Cerebellar nuclear complex (tissue), 1 donor: Measurements from ENCODE around the gene UBE2R2.
"Not testable (repeated sequence)": the region's sequence is repeated elsewhere in the genome, so short reads cannot be mapped to it uniquely, and the experiment has no call there.

Experiments
- DNase-seq, 2 experiments: peaks; one replicate each; lab custom pipeline; 2025; lab: John Stamatoyannopoulos, UW

The UBE2R2 gene

DNA sequence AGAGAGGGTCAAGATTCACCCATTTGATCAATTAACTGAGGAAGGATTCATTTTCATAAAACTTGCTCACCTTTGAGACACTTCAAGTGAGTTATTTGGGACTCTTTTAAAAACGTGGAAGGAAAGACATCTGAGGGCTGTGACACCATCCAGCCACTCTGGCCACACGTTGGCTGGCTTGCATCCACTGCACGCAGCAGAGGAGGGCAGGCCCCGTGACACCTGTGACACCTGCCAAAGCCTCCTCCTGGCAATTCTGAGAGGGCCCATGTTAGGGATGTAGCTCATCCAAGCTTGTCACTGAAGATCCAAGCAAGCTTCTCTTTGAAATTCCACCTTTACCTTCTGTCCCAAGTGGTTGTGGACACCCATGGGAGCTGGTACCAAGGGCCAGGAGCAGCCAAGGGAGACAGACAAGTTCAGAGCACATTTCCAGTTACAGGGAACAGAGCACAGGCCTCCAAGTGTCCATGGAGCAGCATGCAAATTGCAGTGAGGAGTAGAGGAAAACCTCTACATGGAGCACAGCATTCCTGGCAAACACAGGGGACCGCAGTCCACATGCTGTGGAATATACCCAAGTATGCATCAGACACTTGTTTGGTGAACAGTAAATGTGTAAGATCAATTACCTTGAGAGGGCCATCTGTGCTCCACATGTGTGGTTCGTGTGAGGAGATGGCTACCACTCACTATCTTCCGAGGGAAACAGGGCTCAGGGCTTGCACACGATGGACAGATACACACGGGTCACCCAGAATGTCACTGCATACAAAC lies 16.8 kb upstream of the UBE2R2 start:
- DNase-seq = no peak

DNA sequence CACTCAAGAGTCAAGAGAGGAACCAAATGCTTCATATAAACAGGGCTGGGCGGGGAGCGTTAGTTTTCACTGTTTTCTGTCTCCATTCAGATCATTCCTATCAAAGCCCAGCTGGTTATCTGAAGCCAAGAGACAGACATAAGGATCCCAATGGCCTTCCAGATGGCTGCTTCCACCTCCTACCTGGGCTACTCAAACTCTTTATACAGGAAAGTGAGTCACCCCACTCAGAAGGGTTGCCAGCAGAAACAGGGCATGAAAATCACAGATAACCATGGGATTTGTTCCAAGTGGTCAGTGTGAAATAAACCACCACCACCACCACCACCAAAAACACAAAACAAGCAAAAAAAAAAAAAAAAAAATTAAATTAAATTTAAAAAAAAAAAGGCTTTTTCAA lies 16.1 kb upstream of the UBE2R2 start:
- peak in 1 of 2 experiments; percentile 17 for DNase-seq

DNA sequence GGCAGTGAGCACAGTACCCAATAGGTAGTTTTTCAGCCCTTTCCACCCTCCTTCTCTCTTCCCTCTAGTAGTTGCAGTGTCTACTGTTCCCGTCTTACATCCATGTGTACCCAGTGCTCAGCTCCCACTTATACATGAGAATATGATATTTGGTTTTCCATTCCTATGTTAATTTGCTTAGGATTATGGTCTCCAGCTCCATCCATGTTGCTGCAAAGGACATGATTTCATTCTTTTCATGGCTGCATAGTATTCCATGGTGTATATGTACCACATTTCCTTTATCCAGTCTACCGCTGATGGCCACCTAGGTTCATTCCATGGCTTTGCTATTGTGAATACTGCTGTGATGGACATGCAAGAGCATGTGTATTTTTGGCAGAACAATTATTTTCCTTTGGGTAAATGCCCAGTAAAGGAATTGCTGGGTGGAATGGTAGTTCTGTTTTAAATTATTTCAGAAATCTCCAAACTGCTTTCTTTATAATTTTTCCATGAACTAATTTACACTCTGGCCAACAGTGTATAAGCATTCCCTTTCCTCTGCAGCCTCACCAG lies 14.9 kb upstream of the UBE2R2 start:
- not testable (repeated sequence) for DNase-seq

DNA sequence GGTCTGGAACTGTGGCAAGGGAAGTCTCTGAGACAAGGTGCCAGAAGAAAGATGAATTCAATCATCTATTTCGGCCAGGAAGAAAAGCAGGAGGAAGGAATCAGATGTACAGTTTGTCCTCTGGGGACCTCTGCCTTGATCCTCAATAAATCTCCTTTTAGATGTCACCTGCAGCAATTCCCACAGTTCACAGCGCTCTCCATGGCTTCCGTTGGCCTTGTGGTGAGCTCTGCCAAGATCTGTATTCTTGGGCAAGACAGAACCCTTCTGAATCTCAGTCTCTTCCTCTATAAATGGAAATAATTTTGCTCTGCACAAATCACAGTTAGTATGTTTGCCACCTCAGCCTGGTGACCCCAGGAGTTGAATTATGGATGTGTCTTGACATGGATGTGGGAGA lies 12.8 kb upstream of the UBE2R2 start:
- not testable (repeated sequence) for DNase-seq

DNA sequence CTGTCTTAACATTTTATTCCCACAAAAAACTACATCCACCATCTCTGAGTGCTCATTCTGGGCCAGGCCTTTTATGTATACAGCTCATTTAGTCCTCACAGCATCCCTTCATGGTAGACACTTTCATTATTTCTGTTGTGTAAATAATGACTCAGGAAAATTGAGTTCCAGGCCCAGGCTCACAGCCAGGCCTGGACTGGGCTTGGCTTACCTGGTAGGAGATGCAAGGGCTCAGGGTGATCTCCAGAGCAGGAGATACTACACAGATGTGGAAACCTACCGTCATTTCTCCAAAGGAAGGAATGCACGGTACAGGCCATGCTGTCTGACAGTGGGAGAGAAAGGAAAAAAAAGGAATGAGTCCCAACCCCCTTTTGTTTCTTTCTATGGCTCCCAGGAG lies 9.8 kb upstream of the UBE2R2 start:
- DNase-seq = not testable (repeated sequence)

DNA sequence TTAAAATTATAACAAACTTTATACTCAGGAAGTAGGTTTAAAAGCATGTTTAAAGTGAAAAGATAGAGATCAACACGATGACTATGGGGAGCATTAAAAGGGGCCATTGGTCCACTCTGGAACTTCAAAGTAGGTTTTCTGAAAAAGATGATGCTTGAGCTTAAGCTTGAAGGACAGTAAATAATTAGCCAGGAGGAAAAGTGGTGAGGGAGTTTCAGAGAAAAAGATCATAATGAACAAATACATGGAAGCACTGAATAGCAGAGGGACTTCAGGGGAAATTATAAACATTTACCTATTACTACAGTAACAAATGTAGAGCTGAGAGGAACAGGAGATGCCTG lies 8.0 kb upstream of the UBE2R2 start:
- DNase-seq = not testable (repeated sequence)

DNA sequence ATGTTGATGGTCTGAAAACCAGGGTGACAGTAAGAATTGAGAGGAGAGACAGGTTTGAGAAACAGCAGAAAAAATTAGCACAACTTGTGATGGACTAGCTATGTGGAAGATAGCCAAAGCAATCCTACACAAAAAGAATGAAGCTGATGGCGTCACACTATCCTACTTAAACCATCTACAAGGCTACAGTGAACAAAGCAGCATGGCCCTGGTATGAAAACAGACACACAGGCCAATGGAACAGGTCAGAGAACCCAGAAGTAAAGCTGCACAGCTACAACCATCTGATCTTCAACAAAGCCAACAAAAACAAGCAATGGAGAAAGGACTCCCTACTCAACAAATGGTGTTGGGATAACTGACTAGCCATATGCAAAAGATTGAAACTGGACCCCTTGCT lies 7.5 kb upstream of the UBE2R2 start:
- no peak for DNase-seq

DNA sequence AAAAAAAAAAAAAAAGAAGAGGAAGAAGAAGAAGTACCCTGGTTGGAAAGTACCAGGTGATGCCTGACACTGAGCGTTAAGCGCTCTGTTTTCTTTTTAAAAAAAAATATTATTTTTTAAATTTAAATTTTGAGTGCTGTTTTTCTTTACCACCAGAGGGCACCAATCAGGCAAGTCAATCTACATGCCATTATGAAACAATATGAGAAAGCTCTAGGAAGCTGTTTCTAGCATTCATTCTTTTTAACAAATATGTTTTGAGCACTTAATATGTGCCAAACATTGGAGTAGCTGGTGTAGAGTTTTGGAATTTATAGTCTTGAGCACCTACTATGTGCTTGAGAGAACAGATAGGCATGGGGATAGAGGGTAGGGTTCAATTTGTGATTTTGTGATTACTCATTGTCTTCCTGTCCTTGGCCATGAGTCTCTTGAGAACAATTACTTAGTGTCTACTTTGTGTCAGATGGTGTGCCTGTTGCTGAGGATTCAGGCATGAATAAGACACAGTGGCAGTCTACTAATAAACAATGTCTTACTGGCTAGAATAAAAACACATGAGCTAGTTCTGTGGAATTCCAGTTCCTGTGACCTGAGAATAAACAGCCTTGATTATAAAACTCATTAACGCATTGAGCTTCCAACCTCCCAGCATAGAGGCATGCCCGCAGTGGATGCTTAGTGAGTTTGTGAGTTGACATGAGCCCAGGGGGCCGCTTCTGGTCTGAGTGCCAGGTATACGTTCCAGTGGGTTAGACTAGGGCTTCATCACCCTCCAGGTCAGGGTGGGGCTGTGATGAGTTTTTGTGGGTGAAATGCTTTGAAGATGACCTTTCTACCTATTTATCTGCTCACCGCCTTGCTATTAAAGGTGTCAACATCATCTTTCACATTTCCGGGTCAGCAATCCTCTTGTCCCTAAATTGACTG lies 3.0 kb upstream of the UBE2R2 start:
- DNase-seq = no peak

DNA sequence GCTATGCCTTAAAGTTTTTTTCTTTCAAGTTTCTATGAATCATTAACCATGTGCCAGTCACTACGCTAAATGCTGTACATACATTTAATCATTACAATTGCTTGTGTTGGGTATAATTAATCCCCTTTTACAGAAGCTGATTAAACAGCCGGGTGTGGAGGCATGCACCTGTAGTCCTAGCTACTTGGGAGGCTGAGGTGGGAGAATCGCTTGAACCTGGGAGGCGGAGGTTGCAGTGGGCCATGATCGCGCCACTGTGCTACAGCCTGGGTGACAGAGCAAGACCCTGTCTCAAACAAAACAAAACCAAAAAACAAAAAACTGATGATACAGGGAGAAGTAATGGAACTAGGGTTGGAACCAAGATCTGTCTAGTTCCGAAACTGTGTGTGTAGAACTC lies 1.2 kb upstream of the UBE2R2 start:
- DNase-seq = no peak

DNA sequence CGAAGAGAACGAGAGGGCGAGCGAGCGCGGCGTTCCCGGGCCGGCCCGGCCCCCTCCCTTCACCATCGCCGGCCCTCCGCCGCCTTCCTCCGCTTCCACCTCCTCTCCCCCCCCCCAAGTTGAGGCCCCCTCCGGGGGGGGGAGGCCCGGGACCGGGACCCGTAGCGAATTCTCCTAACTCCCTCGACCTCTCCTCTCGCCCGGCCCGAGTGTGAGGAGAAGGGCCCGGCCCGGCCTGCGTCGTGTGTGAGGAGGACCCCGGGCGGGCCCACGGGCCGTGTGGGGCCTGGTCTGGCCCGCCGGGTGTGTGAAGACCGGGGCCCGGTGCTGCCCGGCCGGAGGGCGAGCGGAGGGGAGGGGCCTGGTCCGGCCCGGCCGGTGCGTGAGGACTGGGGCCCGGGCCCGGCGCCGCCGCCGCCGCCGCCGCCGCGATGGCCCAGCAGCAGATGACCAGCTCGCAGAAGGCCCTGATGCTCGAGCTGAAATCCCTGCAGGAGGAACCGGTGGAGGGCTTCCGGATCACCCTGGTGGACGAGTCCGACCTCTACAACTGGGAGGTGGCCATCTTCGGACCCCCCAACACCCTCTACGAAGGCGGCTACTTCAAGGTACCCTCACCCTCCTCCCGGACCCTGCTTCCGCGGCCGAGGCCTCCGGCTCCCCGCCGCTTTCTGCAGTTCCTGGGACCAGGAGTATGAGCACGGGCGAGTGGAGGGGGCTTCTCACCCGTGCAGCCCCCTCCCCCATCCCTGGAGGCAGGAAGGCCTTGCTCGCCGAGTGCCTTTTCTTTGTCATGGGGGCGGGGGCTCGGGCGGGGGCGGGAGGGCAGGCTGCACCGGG lies 587 bp downstream of the UBE2R2 start:
- DNase-seq = no peak

DNA sequence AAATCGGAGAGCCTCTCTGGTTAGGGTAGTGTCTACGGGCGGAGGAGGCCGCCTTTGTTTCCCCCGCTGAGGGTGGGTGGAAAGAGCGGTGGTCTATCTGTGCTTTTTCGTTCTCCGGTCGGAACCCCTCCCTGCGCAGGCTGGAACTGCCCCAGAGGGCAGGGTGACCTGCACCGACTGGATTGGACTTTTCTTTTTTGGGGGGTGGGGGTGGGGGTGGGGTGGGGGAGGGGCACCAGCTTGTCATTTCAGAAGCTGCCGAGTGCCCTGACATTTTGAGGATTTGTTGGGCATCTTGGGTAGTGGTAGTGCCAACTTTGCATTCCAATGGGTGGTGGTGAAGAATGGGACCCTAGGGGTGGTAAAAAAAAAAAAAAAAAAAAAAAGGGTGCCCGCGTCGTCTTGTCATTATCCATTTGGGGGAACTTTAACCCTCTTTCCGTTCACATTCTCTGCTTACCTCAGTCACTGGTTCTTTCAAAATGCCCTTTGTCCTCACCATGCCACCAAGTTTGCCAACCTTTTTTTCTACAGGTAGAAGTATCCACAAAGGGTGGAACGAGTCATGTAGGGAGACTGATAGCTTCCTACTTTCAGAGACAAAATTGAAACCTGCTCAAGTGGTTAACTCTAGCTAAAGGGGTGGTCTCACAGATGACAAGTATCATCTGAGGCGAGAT lies 1.3 kb downstream of the UBE2R2 start:
- DNase-seq = no peak

DNA sequence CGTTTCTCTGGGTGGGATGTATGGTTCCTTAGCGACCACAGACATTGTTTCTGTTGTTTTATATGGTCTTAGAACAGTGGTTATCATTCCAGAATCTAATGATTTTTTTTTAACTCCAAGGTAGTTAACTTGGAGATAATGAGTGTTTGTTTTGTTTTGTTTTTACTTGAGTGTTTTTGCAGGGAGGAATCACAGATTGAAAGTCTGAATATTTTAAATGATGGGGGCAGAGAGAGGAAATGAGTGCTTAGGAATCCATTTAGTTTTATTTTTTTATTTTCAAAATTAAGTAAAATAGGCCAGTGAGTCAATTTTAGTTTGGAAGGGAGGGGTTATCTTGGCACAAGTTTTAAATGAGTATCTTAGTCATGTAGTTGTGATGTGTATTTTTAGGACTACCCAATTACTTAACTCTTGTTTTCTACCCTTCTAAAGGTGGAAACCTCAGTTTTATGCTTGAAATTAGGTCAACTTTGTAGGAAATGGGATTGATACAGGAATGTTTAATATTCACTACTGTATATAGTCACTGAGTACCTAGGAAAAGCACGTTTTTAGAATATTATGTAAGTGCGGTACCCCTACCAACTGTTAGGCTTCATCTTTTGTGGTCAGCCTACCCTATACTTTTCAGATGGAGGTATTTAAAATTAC lies 2.0 kb downstream of the UBE2R2 start:
- no peak for DNase-seq

DNA sequence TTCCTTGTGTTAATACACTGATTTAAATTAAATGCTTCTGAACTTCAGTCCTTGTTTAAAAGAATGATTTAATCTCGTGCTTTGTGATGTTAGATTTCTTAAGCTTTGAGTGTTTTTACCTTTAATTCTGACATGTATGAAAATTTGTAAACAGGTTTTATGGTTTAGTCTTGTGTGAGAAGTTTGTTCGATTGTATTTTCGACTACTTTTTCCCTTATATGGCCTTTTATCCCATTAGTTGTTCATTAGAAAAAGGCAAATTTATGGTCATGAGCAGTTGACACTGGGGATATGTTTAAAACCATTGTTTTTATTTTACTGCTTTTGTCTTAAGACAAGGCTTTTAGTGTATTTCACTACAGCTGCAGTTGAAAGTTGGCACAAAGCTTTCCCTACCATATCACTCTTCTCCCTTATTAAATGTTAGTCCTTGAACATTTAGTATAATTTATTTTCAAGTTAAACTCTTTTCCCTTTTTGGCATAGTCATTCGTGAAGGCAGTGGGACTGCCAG lies 3.3 kb downstream of the UBE2R2 start:
- no peak for DNase-seq

DNA sequence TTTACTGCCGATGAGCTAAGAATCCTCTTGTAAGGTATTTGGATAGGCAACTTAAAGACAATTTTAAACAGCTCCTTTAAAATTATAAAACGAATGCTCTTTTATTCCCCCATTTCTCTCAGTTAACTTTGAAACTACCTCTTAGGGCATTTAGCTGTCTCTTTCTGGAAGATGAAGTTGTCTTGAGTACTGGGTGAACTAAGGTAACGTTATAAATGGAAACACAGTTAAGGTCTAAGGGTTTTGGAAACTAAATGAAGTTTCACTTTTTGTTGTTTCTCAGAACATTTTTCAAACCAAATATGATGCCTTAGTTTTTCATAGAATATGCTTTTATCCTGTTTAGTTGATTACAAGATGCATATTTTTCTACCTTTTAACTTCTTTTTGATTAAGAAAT lies 6.8 kb downstream of the UBE2R2 start:
- no peak for DNase-seq

DNA sequence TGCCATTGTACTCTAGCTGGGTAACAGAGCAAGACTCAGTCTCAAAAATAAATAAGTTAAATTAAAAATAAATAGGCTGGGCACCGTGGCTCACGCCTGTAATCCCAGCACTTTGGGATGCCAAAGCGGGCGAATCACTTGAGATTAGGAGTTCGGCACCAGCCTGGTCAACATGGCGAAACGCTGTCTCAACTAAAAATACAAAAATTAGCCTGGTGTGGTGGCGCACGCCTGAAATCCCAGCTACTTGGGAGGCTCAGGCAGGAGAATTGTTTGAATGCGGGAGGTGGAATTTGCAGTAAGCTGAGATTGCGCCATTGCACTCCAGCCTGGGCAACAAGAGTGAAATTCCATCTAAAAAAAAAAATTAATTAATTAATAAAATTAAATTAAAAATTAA lies 10.3 kb downstream of the UBE2R2 start:
- DNase-seq = not testable (repeated sequence)

DNA sequence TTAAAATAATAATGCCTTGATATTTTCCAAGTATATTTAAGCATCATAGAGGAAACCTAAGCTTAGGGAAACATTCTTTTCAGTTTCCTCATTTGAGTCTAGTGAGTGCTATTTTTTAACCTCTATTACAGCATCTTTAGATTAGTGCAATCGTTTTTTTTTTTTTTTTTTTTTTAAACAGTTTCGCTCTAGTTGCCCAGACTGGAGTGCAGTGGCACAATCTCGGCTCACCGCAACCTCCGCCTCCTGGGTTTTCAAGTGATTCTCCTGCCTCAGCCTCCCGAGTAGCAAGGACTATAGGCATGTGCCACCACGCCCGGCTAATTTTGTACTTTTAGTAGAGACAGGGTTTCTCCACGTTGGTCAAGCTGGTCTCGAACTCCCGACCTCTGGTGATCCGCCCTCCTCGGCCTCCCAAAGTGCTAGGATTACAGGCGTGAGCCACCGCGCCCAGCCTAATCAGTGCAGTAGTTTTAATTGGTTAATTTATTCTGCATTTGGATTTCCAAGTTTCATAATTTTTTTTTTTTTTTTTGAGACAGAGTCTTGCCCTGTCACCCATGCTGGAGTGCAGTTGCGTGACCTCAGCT lies 12.8 kb downstream of the UBE2R2 start:
- not testable (repeated sequence) for DNase-seq

DNA sequence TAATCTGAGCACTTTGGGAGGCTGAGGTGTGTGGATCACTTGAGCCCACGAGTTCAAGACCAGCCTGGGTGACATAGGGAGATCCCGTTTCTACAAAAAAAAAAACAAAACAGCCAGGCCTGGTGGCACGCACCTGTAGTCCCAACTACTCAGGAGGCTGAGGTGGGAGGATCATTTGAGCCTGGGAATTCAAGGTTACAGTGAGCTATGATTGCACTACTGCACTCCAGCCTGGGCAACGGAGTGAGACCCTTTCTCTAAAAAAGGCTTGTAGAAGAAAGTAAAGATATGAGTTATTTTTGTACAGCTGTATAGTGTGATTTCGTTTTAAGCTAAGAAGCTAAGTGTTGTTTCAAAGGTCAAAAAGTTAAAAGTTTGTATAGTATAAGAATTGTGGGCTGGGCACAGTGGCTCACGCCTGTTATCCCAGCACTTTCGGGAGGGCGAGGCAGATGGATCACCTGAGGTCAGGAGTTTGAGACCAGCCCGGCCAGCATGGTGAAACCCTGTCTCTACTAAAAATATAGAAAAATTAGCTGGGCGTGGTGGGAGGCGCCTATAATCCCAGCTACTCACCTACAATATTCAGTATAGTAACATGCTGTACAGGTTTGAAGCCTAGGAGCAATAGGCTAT lies 18.8 kb downstream of the UBE2R2 start:
- DNase-seq = no peak

DNA sequence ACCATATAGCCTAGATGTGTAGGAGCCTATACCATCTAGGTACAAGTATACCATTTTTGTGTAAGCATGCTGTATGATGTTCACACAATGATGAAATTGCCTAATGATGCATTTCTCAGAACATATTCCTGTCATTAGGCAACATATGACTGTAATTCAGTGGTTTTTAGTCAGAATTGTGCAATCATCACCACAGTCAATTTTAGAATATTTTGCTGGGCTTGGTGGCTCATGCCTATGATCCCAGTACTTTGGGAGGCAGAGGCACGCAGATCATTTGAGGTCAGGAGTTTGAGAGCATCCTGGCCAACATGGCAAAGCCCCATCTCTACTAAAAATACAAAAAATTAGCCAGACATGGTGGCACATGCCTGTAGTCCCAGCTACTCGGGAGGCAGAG lies 19.3 kb downstream of the UBE2R2 start:
- not testable (repeated sequence) for DNase-seq

DNA sequence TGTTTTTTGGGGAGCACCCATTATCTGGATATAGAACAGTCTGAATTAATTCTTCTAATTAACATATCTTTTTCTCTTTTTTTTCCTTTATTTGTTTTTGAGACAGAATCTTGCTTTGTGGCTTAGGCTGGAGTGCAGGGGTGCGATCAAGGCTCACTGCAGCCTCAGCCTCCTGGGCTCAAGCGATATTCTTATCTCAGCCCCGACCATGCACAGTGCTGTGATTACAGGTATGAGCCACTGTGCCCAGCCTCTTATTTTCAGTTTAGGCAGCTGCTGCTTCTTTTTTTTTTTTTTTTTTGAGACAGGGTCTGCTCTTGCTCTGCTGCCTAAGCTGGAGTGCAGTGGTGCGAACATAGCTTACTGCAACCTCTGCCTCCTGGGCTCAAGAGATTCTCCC lies 20.2 kb downstream of the UBE2R2 start:
- DNase-seq = no peak

DNA sequence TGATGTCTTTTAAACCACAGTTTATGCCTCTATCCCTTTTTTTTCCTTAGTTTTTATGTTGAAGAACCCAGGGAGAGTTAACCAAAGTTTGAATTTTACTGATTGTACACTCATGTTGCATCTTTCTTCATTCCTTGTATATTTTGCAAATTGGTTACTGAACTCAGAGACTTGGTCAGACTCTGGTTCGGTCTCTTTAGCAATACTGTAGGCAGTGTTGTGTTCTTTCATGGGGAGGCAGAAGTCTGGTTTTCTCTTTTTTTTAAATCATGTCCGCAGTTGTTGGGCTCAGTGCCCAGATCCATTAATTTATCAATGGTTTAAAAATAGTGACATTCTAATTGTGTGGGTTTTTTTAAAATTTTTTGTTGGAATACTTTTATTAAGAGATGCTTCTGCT lies 23.4 kb downstream of the UBE2R2 start:
- no peak for DNase-seq
